SK-N-MC (cell line): ENCODE measurements around the gene PSMC3.

ENCODE experiments used
- DNase-seq: peaks from one replicate; pipeline ENCODE4 v3.0.0-alpha.2; 2011; ENCODE audit warnings: low read depth, low spot score
- H3K27ac ChIP-seq: fragments of 200-600 bp; sonication (generic); 2 replicates; pipeline ENCODE4 v1.5.1; 2016; ENCODE audit warnings: mixed run types
- H3K36me3 ChIP-seq: fragments of 200-600 bp; sonication (generic); 2 replicates; pipeline ENCODE4 v1.6.1; 2017; ENCODE audit warnings: antibody characterized with exemption, low read length, mixed read lengths; ENCODE audit not compliant: insufficient read depth
- H3K4me3 ChIP-seq: fragments of 200-600 bp; sonication (generic); 2 replicates; pipeline ENCODE4 v1.5.1; 2016
- H3K9ac ChIP-seq: fragments of 200-600 bp; sonication (generic); 2 replicates; pipeline ENCODE4 v1.8.0; 2017; ENCODE audit warnings: mixed run types, mixed read lengths; ENCODE audit not compliant: insufficient read length
- H3K9me3 ChIP-seq: fragments of 200-600 bp; sonication (generic); 2 replicates; pipeline ENCODE4 v1.6.1; 2017; ENCODE audit warnings: low read depth, mild to moderate bottlenecking, antibody characterized with exemption, low read length, moderate library complexity, mixed read lengths
- EZH2 ChIP-seq: fragments of 200-600 bp; sonication (generic); IDR thresholded peaks from one replicate; pipeline ENCODE4 v1.6.1; 2017; ENCODE audit warnings: antibody characterized with exemption
- FOXP2 ChIP-seq: optimal IDR thresholded peaks from 2 replicates; pipeline ENCODE3; 2011; ENCODE audit warnings: mild to moderate bottlenecking, moderate library complexity; ENCODE audit not compliant: insufficient read depth; ENCODE audit errors: extremely low read length, control extremely low read depth
- POLR2AphosphoS5 ChIP-seq: IDR thresholded peaks from 2 replicates; pipeline ENCODE4 v1.6.1; 2012; ENCODE audit warnings: mild to moderate bottlenecking, low read depth, low read length, borderline replicate concordance

Gene PSMC3

GRCh38 chr11:47403571-47403970 is 22.7 kb downstream of the PSMC3 start:
- Histone ChIP-seq H3K36me3 (no peaks in the 10 kb centered on the region), H3K27ac (no peak overlapping the region), H3K9ac (no peak overlapping the region), H3K4me3 (no peak overlapping the region), H3K9me3 (no peaks in the 10 kb centered on the region)
- TF ChIP-seq FOXP2 = no peak
- TF ChIP-seq POLR2AphosphoS5 = no peak
- no peak for TF ChIP-seq EZH2
- no peak for DNase-seq

GRCh38 chr11:47403135-47403534 is 23.1 kb downstream of the PSMC3 start:
- Histone ChIP-seq H3K36me3 (no peaks in the 10 kb centered on the region), H3K4me3 (no peak overlapping the region), H3K27ac (no peak overlapping the region), H3K9ac (no peak overlapping the region), H3K9me3 (no peaks in the 10 kb centered on the region)
- TF ChIP-seq EZH2 (no peak), POLR2AphosphoS5 (no peak)
- no peak for DNase-seq

GRCh38 chr11:47400768-47401279 is 25.4 kb downstream of the PSMC3 start:
- Histone ChIP-seq H3K9me3 (no peaks in the 10 kb centered on the region), H3K27ac (peak overlapping the region; percentile 69), H3K9ac (no peak overlapping the region), H3K4me3 (peak overlapping the region; percentile 82; the same call in 1 of the 2 replicates), H3K36me3 (no peaks in the 10 kb centered on the region)
- no peak for TF ChIP-seq EZH2
- no peak for TF ChIP-seq POLR2AphosphoS5
- TF ChIP-seq FOXP2 = no peak
- no peak for DNase-seq

GRCh38 chr11:47399860-47400767 is 26.1 kb downstream of the PSMC3 start:
- Histone ChIP-seq H3K36me3 (no peaks in the 10 kb centered on the region), H3K9me3 (no peaks in the 10 kb centered on the region), H3K27ac (peak overlapping the region; percentile 69; the same call in 1 of the 2 replicates), H3K4me3 (peak overlapping the region; percentile 82), H3K9ac (peak overlapping the region; percentile 67)
- DNase-seq = no peak
- TF ChIP-seq POLR2AphosphoS5 = 0 out of 2 replicates have a peak, but pooled peaks have one; percentile 38
- TF ChIP-seq EZH2 = no peak

GRCh38 chr11:47398551-47398950 is 27.7 kb downstream of the PSMC3 start:
- no peak for TF ChIP-seq FOXP2
- no peak for TF ChIP-seq POLR2AphosphoS5

GRCh38 chr11:47398011-47398410 is 28.2 kb downstream of the PSMC3 start:
- TF ChIP-seq FOXP2 (no peak), EZH2 (no peak), POLR2AphosphoS5 (no peak)
- no peak for DNase-seq
- Histone ChIP-seq H3K4me3 (no peak overlapping the region), H3K27ac (0 out of 2 replicates have a peak overlapping the region, but pooled peaks have one; percentile 26), H3K9ac (no peak overlapping the region), H3K9me3 (no peaks in the 10 kb centered on the region), H3K36me3 (no peaks in the 10 kb centered on the region)

More at GRCh38 chr11:47398551-47398950, 27.7 kb downstream of the PSMC3 start:
- Histone ChIP-seq H3K4me3 (no peak overlapping the region), H3K36me3 (no peaks in the 10 kb centered on the region), H3K9ac (no peak overlapping the region), H3K27ac (no peak overlapping the region), H3K9me3 (no peaks in the 10 kb centered on the region)
- DNase-seq = no peak

- no peak for DNase-seq
- Histone ChIP-seq H3K9me3 (no peaks in the 10 kb centered on the region), H3K4me3 (no peak overlapping the region), H3K27ac (no peak overlapping the region), H3K9ac (no peak overlapping the region), H3K36me3 (no peaks in the 10 kb centered on the region)
- no peak for TF ChIP-seq POLR2AphosphoS5
- no peak for TF ChIP-seq FOXP2
- TF ChIP-seq EZH2 = no peak
Observed at GRCh38 chr11:47396049-47396320, 30.3 kb downstream of the PSMC3 start.

GRCh38 chr11:47395223-47396048 is 30.8 kb downstream of the PSMC3 start:
- Histone ChIP-seq H3K9me3 (no peaks in the 10 kb centered on the region), H3K9ac (no peak overlapping the region), H3K36me3 (no peaks in the 10 kb centered on the region), H3K27ac (no peak overlapping the region), H3K4me3 (no peak overlapping the region)
- no peak for TF ChIP-seq EZH2
- no peak for TF ChIP-seq FOXP2
- TF ChIP-seq POLR2AphosphoS5 = no peak
- DNase-seq = no peak
